Gastroesophageal sphincter (tissue), 4 donors: ENCODE data around the gene STX4. TPM values are rescaled to one million over a fixed set of nuclear protein-coding genes. Genes with fewer than 3 reads are reported as not detected.
A peak's percentile ranks its signal among the peaks of the same experiment; 100 is the strongest.

Source experiments
- ATAC-seq: fragments of 150-250 bp; one replicate; pipeline ENCODE4 v1.9.1; 2016; ENCODE audit warnings: mild to moderate bottlenecking, moderate library complexity
- H3K27ac ChIP-seq, 4 donors: fragments of 200-600 bp; sonication (generic) in 3 of 4; 1 replicate in 3 of 4; 2 replicates in 1 of 4; pipeline ENCODE4 v1.5.1; 2016 to 2019
- H3K27me3 ChIP-seq: fragments of 200-600 bp; sonication (generic); one replicate; pipeline ENCODE4 v1.5.1; 2019
- H3K36me3 ChIP-seq, 2 donors: fragments of 200-600 bp; sonication (generic); one replicate each; pipeline ENCODE4 v1.5.1; 2019; ENCODE audit warnings: control low read depth in 1 of 2
- H3K4me1 ChIP-seq, 3 donors: fragments of 200-600 bp; sonication (generic); 1 replicate in 2 of 3; 2 replicates in 1 of 3; pipeline ENCODE4 v1.5.1; 2016 to 2019; ENCODE audit warnings: control low read depth in 2 of 3
- H3K4me3 ChIP-seq, 2 donors: fragments of 200-600 bp; sonication (generic); one replicate each; pipeline ENCODE4 v1.5.1; 2019; ENCODE audit warnings: mild to moderate bottlenecking in 1 of 2, moderate library complexity in 1 of 2
- H3K9me3 ChIP-seq, 3 donors: fragments of 200-600 bp; sonication (generic); one replicate each; pipeline ENCODE4 v1.5.1; 2017 to 2019; ENCODE audit warnings: control low read depth in 2 of 3
- EP300 ChIP-seq: sonication (generic); formaldehyde crosslinking; IDR thresholded peaks from one replicate; pipeline ENCODE4 v1.6.1; 2017; ENCODE audit warnings: antibody characterized with exemption, mild to moderate bottlenecking
- POLR2A ChIP-seq, 2 donors: fragments of 450-650 bp; IDR thresholded peaks; one replicate each; pipeline ENCODE4 v1.6.1; 2017; ENCODE audit warnings: antibody characterized with exemption in 2 of 2, mild to moderate bottlenecking in 2 of 2, moderate library complexity in 1 of 2
- POLR2AphosphoS5 ChIP-seq: sonication (generic); formaldehyde crosslinking; IDR thresholded peaks from one replicate; pipeline ENCODE4 v1.6.1; 2017; ENCODE audit warnings: antibody characterized with exemption
- WGBS, 2 donors: methylation state at CpG; one replicate each; pipeline ENCODE4 v1.1.5; 2018; ENCODE audit warnings: low coverage in 1 of 2; 5-methylcytosine and 5-hydroxymethylcytosine counted together
- total RNA-seq, 4 donors: library from RNA; depleted of rRNA; stranded (reverse); fragments of >200 nt; gene quantifications; one replicate each; pipeline ENCODE4 v1.1.0, GENCODE V29; 2016
- TF ChIP-seq, protein P1 (sequence below), 4 experiments: fragments of 200-600 bp in 2 of 4; fragments of 450-650 bp in 2 of 4; sonication (generic) in 1 of 4; IDR thresholded peaks; one replicate each; pipeline ENCODE4 v1.5.1; 2017 to 2019; ENCODE audit warnings: antibody characterized with exemption in 4 of 4, mild to moderate bottlenecking in 2 of 4, moderate library complexity in 2 of 4

Gene STX4
- total RNA-seq, 4 donors from 2014 or later, result 32.2 to 40.6 (median 37.2) TPM

DNA sequence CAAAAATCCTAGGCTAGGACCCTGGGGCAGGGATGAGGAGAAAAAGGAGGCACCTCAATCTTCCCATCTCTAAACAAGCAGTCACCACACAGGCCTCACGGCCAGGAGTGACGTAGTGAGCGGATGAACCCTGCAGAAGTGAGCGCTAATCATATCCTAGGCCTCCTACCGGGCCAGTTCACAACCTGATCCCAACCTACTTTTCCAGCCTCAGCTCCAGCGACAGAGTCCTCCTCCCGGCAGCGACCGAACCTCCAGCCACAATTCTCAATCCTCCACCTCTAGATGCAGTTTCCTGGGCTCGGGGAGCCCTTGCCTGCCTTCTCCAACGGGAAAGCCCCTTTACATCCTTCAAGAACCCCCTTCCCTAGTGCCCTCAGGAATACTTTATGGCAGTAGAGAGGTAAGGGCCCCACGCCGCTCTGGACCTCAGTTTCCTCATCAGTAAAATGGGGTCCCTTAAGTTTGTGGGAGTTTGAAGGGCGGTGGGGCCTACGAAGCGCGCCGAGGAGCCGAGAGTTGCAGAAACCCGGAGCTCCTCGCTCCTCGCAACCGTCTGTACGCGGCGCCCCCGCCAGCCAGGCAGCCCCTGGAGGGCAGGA, 39.3 kb downstream of the STX4 start:
- no peaks in the 10 kb centered on the region for H3K27me3 ChIP-seq
- no peak for TF ChIP-seq POLR2AphosphoS5
- no peak for TF ChIP-seq POLR2A (IDR thresholded peaks at IDR 0.05)
- TF ChIP-seq, protein P1, sequence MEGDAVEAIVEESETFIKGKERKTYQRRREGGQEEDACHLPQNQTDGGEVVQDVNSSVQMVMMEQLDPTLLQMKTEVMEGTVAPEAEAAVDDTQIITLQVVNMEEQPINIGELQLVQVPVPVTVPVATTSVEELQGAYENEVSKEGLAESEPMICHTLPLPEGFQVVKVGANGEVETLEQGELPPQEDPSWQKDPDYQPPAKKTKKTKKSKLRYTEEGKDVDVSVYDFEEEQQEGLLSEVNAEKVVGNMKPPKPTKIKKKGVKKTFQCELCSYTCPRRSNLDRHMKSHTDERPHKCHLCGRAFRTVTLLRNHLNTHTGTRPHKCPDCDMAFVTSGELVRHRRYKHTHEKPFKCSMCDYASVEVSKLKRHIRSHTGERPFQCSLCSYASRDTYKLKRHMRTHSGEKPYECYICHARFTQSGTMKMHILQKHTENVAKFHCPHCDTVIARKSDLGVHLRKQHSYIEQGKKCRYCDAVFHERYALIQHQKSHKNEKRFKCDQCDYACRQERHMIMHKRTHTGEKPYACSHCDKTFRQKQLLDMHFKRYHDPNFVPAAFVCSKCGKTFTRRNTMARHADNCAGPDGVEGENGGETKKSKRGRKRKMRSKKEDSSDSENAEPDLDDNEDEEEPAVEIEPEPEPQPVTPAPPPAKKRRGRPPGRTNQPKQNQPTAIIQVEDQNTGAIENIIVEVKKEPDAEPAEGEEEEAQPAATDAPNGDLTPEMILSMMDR (IDR thresholded peaks at IDR 0.05), result no peak
- WGBS, 2 donors, result 0 to 11% methylated on average over 1 to 5 of the region's 27 CpGs
- peaks cover 0 to 17% of the 10 kb centered on the region in 2 donors for H3K36me3 ChIP-seq
- no peaks in the 10 kb centered on the region for H3K9me3 ChIP-seq
- H3K27ac ChIP-seq, result peak overlapping the region; percentile 83 to 98 (median 96)
- H3K4me1 ChIP-seq, result peaks cover 5 to 39% (median 17%) of the 10 kb centered on the region in 3 donors
- peak overlapping the region; percentile 78 to 89 for H3K4me3 ChIP-seq
- no peak for ATAC-seq

DNA sequence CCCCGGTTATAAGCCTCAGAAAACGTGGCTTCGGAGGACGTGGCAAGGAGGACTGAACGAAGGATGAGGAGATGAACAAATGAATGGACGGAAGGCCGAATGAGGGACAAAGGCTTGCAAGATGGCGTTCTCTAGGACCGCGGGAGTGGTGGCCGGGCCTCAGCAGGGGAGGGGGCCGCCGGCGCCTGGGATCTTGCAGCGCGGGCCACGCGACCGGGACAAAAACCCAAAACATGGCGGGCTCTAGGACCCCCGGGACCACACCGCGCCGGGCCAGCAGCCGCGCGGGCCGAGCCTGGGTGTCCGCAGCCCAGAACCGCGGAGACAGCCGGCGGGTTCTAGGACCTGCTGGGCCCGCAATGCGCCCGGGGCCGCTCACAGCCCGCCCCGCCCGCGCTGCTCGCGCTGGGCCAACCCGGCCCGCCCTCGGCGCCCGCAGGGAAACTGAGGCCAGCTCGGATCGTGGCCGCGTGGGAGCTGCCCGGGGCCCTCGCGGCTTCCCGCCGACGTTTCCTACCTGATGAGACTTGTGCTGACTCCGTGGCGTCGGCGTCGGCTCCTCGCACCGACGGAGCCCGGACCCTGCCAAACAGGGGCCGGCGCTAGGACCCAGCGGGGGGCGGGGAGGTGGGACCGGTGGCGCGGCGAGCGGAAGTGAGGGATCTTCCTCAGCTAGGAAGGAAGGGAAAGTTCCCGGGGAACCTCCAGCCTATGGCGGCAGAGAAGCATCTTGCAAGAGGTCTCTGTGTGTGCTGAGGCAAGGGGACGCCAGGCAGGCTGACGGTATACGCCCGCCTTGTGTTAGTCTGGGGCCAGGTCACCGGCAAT, 40.0 kb downstream of the STX4 start:
- TF ChIP-seq, protein P1 (IDR thresholded peaks at IDR 0.05), result no peak
- TF ChIP-seq POLR2AphosphoS5, result peak; percentile 53
- no peak for TF ChIP-seq EP300
- TF ChIP-seq POLR2A (IDR thresholded peaks at IDR 0.05), result peak in 1 of 2 donors; percentile 15

DNA sequence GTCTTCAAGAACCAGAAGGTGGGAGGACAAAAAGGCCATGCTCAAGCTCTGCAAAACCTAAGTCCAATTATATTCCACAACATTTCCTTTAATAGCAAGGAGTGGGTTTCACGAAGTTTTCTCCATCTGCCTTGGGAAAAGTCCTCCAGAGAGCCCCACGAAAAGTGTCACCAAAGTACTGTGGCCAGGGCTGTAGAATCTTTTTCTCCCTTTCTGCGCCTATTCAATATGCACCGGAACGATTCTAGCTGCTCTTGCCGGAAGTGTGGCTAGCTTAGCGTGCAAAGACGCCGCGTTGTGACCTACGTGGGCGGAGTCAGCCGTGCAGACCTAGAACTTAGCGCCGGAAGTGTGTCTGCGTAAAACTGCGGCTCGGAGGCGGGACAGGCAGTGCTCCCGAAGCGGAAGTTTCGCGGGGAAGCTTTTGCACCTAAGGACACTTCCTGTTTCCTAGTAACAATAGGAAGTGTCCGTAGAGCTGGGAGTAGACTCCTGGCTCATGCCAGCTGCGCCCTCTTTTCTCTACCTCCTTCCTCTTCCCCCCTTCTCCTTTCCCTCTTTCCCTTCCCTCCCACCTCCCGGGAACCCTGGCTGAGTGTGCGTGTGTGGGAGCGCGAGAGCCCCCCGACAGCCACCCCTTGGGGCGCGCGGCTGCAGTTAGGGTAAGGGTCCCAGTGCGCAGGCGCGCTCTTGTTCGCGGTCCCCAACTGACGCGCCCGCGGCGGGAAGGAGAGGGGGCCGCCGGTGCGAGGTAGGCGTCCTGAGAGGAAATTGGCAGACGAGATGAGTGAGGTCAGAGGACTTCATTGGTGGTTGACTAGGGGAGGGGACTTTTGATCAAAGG, 40.8 kb downstream of the STX4 start, which contains the start of the genes ZNF646 and ZNF668:
Gene ZNF646, plus strand, starts transcription at position 453 of the 844 bp plus-strand sequence. CDS start 1,903 bp downstream, outside the sequence.
Gene ZNF668, minus strand, starts transcription at position 271 of the 844 bp plus-strand sequence. CDS start 9,781 bp downstream, outside the sequence.
- Histone ChIP-seq H3K9me3 (no peaks in the 10 kb centered on the region), H3K4me3 (peak within 1 kb of the TSS; percentile 78 to 89), H3K4me1 (peaks cover 5 to 39% (median 17%) of the 10 kb centered on the region in 3 donors), H3K27ac (peak within 1 kb of the TSS; percentile 95 to 98 (median 96)), H3K36me3 (peaks cover 0 to 33% of the 10 kb centered on the region in 2 donors), H3K27me3 (no peaks in the 10 kb centered on the region)
- 0 to 2% methylated on average over 13 to 15 of the region's 48 CpGs for WGBS, 2 donors
- ATAC-seq, result peak; percentile 93
- peak; percentile 89 for TF ChIP-seq POLR2AphosphoS5
- TF ChIP-seq, protein P1 (IDR thresholded peaks at IDR 0.05), result peak in 1 of 4 experiments; percentile 18
- TF ChIP-seq EP300, result no peak
- peak; percentile 71 to 76 for TF ChIP-seq POLR2A (IDR thresholded peaks at IDR 0.05)

More for the DNA sequence above, 40.0 kb downstream of the STX4 start:
- H3K36me3 ChIP-seq, result peaks cover 0 to 24% of the 10 kb centered on the region in 2 donors
- peak; percentile 90 for ATAC-seq
- WGBS, 2 donors, result 0% methylated on average over 8 to 12 of the region's 83 CpGs
- peak overlapping the region; percentile 78 to 89 for H3K4me3 ChIP-seq
- H3K9me3 ChIP-seq, result no peaks in the 10 kb centered on the region
- no peaks in the 10 kb centered on the region for H3K27me3 ChIP-seq
- peaks cover 5 to 39% (median 17%) of the 10 kb centered on the region in 3 donors for H3K4me1 ChIP-seq
- H3K27ac ChIP-seq, result peak overlapping the region; percentile 83 to 98 (median 96)

DNA sequence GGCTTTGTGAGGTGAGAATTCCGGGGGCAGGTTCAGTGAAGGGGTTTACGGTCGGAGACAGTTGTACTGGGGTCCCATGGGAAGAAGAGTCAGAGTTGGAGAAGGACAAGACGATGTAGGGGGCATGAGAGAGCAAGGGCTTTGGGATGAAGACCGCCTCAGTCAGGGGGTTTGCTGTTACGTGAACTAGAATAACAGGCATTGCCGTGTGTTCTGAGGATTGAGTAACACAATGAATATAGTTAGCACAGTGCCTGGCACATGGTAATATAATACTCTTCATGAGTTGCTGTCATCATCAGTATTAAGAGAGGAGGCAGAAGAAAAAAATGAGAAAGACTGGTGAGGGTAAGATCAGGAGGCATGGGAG, 41.4 kb downstream of the STX4 start:
- TF ChIP-seq, protein P1 (IDR thresholded peaks at IDR 0.05), result no peak
- TF ChIP-seq POLR2AphosphoS5 (no peak), POLR2A (IDR thresholded peaks at IDR 0.05) (no peak), EP300 (no peak)
- ATAC-seq, result no peak
- Histone ChIP-seq H3K36me3 (peaks cover 0 to 39% of the 10 kb centered on the region in 2 donors), H3K4me3 (peak overlapping the region; percentile 78 to 89), H3K27ac (peak overlapping the region; percentile 95 to 98 (median 96)), H3K9me3 (no peaks in the 10 kb centered on the region), H3K27me3 (no peaks in the 10 kb centered on the region), H3K4me1 (peaks cover 5 to 39% (median 17%) of the 10 kb centered on the region in 3 donors)
- 0 to 1% methylated on average over 5 to 7 of the region's 7 CpGs for WGBS, 2 donors
